ENCODE results near the gene ADCY10. TPM values are rescaled to one million over a fixed set of nuclear protein-coding genes. Genes with fewer than 3 reads are reported as not detected.

The ADCY10 gene
- polyA plus RNA-seq, 12 donors: 0.04 to 0.44 (median 0.13) TPM; not detected in 3

DNA sequence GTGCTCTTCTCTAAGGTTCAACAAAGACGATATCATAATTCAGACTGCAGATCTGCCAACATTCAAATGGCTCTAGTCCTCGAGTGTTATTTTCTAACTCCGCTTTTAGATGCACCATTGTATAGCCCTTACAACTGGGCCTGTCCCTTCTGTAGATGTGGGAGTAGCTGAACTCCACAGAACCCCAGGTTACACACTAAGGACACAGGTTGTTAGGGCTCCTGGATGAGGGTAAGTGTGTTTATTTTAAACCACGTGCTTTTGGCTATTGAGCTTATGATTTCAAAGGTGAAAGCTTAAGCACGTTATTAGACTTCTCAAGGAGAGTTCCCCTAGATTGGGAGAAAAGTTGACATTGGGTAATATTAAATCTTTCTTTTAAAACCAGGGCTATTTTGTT is 127.4 kb downstream of the ADCY10 start:
- DNase-seq: no peak

DNA sequence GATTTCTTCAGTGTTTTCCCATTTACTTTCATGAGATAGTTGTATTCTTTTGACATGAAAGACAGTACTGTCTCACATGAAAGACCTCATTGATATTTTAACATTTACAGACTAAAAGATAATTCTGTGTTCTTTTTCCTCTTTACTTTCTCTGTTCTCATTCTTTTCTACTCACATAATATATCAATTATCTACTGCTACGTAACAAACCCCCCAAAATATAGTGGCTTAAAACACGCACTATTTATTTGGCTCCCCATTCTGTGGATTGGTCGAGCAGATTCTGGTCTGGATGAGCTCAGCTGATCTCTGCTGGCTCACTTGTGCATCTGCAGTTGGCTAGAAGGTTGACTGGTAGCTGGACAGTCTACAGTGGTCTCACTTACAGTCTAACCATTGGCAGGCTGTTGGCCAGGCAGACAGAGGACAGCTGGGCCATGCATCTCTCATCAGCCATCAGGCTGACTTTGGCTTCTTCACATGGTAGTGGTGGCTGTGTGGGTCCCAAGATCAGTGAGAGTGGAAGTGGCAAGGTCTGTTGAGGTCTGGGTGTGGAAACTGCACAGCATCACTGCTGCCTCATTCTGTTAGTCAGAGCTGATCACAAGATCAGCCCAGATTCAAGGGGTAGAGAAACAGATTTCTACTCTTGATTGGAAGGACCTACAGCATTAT is 128.9 kb downstream of the ADCY10 start:
- DNase-seq: no peak

- no peak for DNase-seq
These were observed 131.0 kb downstream of the ADCY10 start for GRCh38 chr1:167782946-167783345.

DNA sequence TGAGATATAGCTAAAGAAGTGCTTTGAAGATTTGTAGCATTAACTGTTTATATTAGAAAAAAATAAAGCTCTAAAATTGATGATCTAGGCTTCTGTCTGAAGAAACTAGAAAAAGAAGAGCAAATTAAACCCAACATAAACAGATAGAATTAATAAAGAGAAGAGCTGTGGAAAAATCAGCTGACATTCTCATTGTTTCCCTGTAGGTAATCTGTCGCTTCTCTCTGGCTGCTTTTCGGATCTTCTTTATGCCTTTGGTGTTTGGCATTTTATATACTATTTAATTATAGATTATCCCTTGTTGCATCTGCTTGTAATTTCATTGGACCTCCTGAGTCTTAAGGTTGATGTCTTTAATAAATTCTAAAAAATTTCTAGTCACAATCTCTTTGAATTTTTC is 132.4 kb downstream of the ADCY10 start:
- DNase-seq: no peak

GRCh38 chr1:167777269-167777650 is 136.7 kb downstream of the ADCY10 start:
- no peak for DNase-seq

DNA sequence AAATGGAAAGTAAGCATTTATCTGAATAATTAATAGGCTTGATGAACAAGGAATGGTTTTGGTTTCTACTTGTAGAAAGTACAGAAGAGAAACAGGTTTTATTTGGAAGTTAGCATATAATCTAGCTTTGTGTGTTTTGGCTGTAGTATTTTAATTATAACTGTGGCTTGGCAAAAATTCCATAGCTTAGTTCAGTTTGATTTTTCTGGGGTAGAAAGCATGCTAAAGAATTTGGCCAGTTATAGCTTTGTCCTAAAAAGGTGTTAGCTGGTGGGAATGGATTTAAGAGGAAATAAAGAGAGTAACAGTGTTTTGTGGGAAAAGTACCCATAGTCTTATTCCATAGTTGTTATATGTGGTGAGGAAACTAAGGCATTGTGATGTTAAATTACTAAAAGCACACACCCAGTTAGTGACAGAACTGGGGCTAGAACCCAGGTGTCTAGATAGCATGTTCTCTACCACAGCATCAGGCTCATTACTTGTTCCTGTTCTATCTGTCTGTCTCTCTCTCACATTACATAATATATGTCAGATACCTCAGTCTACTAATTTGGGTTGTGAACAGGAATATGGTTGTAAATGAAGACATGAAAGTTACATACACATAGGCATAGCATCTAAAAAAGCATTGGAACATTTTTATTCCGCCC is 137.2 kb downstream of the ADCY10 start:
- no peak for DNase-seq

GRCh38 chr1:167776151-167776550 is 137.8 kb downstream of the ADCY10 start:
- DNase-seq: no peak

DNA sequence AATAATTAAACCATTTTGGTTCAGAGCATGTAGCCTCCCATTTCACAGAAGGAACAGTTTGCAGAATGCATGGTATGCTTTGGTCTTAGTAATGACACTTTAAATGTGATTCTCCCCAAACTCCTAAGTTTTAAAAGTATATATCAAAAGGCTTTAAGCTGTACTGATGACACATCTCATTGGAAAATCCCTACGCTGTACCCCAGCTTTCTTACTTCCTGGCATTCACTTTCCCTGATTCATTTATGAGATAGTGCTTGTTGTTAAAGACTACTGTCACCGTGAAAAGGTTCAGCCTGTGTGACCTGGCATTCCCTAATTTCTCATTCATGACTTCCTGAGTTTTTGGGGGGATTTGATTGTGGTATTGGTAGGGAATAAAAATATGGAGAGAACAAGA is 138.8 kb downstream of the ADCY10 start:
- DNase-seq: no peak

DNA sequence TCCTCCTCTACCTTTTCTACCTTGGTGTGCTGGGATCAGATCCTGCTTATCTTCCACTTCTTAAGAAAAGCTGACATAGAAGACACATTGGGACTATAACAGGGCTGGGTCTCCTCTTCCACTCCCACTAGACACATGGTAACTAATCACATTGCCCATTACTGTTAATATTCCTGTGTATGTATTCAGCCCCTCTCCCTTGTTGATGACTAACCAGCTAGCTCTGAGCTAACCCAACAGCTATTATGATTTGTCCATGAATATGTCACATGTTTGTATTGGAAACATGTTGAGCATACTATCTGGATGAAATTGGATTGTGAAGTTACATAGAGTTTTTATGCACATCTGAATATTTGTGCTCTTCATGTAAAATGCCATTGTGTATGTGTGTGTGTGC is 139.2 kb downstream of the ADCY10 start:
- no peak for DNase-seq

DNA sequence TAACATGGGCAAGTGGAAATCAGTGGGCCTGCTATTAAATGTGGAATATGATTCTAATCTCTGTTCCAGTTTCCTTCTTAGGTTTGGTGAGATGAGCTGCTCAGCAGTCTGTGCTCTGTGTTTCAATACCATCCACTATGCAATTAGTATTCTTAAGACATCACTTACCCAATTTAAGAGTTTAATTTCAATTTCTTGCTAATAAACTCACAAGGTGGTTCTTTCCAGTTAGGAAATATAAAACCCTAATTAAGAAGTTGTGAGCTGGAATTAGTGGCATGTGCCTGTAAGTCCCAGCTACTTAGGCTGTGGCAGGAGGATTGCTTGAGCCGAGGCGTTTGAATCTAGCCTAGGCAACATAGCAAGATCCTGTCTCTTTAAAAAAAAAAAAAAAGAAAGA is 140.4 kb downstream of the ADCY10 start:
- DNase-seq: no peak

GRCh38 chr1:167772436-167772835 is 141.5 kb downstream of the ADCY10 start:
- DNase-seq: no peak

DNA sequence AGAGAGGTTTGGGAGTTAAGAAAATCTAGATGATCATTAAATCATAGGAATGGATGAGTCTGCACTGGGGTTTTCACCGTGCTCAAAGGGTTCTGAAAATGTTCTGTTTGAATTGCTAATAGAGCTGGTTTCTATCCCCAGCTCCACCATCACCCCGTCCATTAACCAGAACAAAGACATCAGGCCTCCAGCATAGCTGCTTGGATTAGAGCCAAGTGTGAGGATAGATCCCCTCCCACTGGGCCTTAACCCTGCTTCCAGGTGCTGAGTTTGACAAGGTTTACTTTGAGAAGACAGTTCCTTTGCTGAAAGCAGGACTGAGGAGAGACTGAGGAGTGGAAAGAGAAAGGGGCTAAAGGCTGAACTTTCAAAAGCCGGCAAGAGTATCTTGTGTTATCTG is 143.8 kb downstream of the ADCY10 start:
- DNase-seq: no peak

- DNase-seq: no peak
These were observed 146.2 kb downstream of the ADCY10 start for GRCh38 chr1:167767761-167768160.

DNA sequence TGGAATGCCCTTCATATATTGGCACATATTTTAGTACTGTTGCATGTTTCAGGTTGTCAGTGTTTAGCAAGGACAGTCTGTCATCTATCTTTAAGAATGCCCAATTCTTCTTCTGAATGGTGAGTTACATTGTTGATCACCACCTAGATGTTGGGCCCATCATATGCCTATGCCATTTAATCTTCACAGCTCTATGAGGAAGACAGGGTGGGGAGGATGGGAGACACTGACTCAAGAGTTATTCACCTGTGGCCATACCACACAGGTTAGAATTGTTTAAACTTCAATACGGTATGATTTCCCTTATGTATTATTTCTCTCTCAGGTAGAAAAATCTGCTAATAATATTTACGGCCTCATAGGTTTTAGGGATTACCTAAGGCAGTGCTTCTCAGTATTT is 147.4 kb downstream of the ADCY10 start:
- DNase-seq: no peak

DNA sequence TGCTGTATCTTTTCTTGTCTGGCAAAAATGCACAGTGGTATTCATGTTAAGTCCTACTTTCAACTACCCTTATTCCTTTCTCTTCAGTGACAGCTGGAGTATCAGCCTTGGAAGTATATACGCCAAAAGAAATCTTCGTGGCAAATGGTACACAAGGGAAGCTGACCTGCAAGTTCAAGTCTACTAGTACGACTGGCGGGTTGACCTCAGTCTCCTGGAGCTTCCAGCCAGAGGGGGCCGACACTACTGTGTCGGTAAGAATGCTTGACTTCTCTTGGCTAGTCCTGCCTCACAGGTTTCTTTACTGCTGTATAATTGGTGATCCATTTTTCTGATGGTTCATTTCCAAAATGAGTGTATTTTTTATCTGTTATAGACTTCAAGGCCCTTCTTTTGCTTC is 148.4 kb downstream of the ADCY10 start:
- no peak for DNase-seq

GRCh38 chr1:167764458-167765330 is 149.2 kb downstream of the ADCY10 start:
- DNase-seq: no peak

DNA sequence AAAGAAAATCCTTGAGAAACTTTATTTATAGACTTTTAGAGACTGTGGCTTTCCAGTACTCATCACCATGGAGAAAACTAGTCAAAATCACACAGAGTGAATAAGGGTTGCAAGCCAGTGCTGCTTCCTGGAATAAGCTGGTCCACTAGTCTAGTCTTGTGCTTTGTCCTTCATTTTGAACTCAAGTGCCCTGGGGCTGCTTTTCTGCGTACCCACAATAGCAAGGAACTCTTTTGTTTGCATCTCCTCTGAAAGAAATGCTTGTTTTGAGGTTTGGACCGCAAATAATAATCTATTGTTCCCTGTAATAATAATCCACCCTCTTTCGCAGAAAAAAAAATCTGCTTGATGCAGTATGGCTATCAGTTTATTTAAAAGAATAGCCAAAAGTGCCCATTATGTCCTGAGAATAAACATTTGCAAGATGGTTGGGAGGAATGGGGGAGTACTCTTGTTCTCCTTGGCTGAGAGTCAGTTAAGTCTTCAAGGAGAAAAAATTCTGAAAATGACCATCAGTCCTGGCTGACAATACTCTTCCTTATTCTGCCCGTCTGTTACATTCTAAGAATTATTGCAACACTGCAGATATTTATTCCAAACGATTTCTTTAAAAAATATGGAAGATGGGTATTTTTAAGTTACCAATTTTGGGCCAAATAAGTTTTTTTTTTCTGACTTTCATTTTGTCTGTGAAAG is 150.3 kb downstream of the ADCY10 start:
- no peak for DNase-seq

DNA sequence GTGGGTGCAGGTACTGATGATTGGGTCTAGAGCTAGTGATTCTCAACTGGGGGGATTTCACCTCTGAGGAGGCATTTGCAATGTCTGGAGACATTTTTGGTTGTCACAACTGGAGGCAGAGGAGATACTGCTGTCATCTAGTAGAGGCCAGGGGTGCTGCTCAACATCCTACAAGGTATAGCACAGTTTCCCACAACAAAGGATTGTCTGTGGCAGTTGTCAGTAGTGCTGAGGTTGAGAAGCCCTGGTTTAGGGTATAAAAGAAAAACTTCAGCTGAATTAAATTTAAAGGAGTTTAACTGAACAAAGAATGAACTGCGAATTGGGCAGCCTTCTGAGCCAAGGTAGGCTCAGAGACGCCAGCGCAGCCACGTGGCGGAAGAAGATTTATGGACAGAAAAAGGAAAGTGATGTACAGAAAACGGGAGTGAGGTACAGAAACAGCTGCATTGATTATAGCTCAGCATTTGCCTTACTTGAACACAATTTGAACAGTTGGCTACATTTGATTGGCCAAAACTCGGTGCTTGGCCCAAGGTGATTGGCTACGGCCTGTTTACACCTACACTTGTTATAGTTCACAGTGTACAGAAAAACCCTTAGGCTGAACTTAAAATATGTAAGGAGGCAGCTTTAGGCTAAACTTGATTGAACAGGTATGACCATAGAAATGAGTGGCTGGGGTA is 151.7 kb downstream of the ADCY10 start:
- no peak for DNase-seq

DNA sequence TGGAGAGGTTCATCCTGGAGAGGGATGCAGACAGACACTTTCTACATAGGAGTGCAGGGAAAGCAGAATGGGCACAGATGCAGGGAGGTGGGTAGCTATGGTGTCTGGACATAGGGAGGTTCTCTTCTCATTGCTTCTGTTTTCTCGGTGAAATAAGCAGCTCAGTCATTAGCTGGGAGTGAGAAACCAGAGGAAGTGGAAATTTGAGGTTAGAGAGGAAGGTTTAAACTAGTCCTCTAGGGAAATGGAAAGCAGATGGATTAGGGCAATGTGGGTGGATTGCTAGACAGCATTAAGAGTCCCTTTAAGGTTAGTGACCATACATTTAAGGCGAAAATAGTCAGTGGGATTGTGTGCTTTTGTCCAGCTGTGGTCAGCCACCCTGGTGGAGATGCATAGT is 152.5 kb downstream of the ADCY10 start:
- no peak for DNase-seq
